Suprapubic skin (tissue), 4 donors: Measurements from ENCODE around the gene MINDY4.

ENCODE experiments used
- EP300 ChIP-seq: sonication (generic); formaldehyde crosslinking; IDR thresholded peaks from one replicate; pipeline ENCODE4 v1.6.1; 2017; ENCODE audit warnings: antibody characterized with exemption
- POLR2A ChIP-seq, 2 donors: fragments of 450-650 bp; IDR thresholded peaks; one replicate each; pipeline ENCODE4 v1.6.1; 2017; ENCODE audit warnings: antibody characterized with exemption in 2 of 2, mild to moderate bottlenecking in 2 of 2, moderate library complexity in 2 of 2
- POLR2AphosphoS5 ChIP-seq, 3 donors: sonication (generic); formaldehyde crosslinking; IDR thresholded peaks; one replicate each; pipeline ENCODE4 v1.6.1; 2017; ENCODE audit warnings: antibody characterized with exemption in 3 of 3
- TF ChIP-seq, protein P1 (sequence below), 2 donors: fragments of 200-600 bp in 1 of 2; fragments of 450-650 bp in 1 of 2; sonication (generic) in 1 of 2; IDR thresholded peaks; one replicate each; pipeline ENCODE4 v1.5.1; 2016 to 2019; ENCODE audit warnings: antibody characterized with exemption in 2 of 2, mild to moderate bottlenecking in 1 of 2, moderate library complexity in 1 of 2

GRCh38 chr7:30859940-30860496, 88.8 kb downstream of the MINDY4 start:
- TF ChIP-seq, protein P1, sequence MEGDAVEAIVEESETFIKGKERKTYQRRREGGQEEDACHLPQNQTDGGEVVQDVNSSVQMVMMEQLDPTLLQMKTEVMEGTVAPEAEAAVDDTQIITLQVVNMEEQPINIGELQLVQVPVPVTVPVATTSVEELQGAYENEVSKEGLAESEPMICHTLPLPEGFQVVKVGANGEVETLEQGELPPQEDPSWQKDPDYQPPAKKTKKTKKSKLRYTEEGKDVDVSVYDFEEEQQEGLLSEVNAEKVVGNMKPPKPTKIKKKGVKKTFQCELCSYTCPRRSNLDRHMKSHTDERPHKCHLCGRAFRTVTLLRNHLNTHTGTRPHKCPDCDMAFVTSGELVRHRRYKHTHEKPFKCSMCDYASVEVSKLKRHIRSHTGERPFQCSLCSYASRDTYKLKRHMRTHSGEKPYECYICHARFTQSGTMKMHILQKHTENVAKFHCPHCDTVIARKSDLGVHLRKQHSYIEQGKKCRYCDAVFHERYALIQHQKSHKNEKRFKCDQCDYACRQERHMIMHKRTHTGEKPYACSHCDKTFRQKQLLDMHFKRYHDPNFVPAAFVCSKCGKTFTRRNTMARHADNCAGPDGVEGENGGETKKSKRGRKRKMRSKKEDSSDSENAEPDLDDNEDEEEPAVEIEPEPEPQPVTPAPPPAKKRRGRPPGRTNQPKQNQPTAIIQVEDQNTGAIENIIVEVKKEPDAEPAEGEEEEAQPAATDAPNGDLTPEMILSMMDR (IDR thresholded peaks at IDR 0.05): no peak
- TF ChIP-seq POLR2A (IDR thresholded peaks at IDR 0.05): no peak
- TF ChIP-seq POLR2AphosphoS5 (IDR thresholded peaks at IDR 0.05): no peak
- no peak for TF ChIP-seq EP300
